NCI-H748 treated with DMSO at 0.1 percent for 48 hours (cell line): Measurements from ENCODE around the gene ZFP14.
"Not testable (repeated sequence)": the region's sequence is repeated elsewhere in the genome, so short reads cannot be mapped to it uniquely, and the experiment has no call there.

Source experiments
- DNase-seq: peaks from one replicate; lab custom pipeline; 2025; lab: John Stamatoyannopoulos, UW

Gene ZFP14

DNA sequence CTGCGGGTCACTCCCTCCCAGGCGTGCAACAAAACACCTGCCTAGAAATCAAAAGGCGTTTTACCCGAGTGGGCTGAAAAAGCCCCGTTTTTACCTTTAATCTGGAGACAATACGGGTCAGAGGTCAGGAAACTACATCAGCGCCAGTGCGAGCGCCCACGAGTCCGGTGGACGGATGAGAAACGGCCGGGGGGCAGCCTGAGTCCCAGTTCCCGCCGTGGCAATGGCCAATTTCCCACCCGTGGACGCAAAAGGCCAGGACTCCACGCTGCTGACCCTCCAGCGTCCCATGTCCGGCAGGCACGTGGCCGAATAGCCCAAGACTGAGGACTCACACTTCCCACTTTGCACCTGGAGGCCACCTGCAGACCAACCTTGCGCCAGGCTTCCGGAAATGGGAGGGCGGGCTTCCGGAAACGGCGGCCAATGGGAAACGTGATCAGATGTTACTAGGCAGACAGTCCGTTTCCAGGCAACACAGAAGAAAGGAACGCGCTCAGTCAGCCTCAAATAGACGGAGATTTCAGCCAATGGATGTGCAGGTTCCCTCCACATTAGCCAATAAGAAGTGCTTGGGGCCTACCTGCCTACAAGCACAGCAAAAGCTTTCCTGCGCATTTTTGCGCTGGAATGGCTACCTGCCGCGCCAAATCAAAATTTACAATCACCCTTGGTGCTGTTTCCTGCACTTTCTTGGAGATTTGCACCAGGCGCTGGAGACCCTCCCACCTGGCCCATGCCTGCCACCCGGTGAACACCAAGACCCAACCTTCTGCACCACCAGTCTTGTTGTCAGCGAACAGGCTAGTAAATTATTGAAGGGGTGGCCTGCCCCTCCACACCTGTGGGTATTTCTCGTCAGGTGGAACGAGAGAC lies 47.4 kb downstream of the ZFP14 start:
- DNase-seq, result peak; percentile 41

DNA sequence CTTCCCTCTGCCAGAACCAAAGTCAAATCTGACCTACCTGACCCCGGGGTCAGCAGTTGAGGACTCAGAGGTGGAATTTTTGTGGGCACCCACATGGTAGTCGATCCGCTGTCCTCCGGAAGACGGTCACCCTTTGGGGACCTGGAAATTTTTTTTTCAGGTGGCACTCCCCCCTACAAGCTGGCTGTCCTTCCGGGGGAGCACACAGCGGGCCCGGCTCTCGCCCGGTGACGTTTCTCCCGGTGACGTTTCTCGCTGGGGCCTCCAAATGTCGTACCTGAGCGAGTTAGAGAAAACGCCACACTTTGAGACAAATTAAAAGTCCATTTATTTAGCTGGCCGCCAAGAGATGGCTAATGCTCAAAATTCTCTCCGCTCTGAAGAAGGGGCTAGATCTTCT lies 48.8 kb downstream of the ZFP14 start:
- DNase-seq, result no peak

DNA sequence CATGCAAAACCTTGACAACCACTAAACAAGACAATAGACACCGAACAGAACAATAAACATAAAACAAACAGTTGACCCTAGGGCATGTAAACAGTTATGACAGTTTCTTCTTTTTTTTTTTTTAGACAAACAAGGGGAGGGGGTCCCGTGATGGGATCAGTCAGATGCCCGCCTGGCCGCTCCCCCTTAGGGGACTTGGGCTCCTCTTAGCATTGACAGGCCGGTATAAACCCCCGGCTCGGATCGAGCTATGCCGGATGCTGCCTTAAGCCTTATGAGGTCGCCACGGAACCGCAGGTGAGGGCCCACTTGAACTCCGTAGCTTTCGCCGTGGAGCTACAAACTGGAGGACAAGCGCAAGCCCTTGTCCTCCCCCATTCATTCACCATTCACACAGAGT lies 49.5 kb downstream of the ZFP14 start:
- not testable (repeated sequence) for DNase-seq

DNA sequence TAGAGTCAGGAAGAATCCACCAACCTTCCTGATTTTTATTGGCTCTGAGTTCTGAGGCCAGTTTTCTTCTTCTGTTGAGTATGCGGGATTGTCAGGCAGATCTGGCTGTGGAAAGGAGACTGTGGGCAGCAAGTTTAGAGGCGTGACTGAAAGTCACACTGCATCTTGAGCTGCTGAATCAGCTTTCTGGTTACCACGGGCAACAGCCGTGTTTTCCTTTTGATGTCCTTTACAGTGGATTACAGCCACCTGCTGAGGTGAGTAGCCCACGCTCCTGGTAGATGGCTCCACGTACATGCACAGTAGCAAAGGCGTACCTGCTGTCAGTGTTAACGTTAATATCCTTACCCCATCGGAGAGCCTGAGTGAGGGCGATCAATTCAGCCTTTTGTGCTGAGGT lies 52.4 kb downstream of the ZFP14 start:
- DNase-seq, result not testable (repeated sequence)

DNA sequence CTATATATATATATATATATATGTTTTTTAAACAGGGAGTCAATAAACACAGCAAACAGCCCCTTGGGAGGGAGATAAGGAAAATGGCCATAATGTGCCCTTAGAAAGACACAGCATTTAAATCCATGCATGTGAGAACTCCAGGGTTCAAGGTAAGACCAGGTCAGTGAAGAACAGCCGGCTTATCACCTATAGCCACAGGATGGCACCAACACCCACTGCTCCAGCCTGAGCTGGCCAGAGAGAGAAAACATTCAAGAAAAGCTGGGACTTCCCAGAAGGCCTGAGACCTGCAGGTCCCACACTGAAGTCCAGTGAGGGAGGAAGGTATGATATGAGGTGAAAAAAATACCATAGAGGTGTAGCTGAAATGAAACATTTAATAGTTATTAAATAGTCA lies 63.8 kb downstream of the ZFP14 start:
- not testable (repeated sequence) for DNase-seq

DNA sequence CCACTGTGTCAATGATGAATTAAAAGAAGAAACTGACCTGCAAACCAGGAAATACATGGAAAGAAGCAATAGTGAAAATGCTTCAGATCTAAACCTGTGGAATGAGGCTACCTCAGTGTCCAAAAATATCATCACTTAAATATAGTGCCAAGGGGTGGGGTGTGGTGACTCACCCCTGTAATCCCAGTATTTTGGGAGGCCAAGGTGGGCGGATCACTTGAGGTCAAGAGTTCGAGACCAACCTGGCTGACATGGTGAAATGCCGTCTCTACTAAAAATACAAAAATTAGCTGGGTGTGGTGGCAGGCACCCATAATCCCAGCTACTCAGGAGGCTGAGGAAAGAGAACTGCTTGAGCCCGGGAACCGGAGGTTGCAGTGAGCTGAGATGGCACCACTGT lies 64.9 kb downstream of the ZFP14 start:
- not testable (repeated sequence) for DNase-seq

DNA sequence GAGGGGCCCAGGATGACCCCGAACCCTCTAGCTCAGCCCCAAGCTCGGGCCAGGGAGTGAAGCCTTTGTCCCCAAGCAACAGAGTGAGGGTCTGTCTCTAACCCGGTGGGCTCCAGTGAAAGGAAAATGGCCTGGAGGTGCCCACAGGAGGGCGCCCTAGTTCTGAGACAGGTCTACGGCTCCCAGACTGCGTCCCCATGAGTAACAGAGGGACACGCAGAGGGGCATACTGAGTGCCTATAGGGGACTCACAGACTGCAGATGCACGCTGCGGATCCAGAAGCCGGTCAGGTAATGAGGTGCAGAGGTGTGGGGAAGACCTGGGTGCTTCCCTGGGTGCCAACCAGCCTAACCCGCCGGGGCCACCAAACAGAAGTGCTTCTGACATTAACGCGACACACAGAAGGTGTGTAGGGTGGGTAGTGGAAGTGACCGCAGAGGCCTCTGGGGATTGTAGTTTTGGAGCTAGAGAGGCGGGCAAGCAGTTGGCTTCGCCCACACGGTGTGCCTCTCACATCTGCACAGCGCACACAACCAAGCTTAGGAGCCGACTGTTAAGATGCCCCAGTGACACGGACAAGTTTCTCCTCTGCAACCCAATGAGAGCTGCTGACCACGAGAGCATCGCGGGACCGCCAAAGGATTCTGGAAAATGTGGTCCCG lies 67.8 kb downstream of the ZFP14 start:
- not testable (repeated sequence) for DNase-seq

DNA sequence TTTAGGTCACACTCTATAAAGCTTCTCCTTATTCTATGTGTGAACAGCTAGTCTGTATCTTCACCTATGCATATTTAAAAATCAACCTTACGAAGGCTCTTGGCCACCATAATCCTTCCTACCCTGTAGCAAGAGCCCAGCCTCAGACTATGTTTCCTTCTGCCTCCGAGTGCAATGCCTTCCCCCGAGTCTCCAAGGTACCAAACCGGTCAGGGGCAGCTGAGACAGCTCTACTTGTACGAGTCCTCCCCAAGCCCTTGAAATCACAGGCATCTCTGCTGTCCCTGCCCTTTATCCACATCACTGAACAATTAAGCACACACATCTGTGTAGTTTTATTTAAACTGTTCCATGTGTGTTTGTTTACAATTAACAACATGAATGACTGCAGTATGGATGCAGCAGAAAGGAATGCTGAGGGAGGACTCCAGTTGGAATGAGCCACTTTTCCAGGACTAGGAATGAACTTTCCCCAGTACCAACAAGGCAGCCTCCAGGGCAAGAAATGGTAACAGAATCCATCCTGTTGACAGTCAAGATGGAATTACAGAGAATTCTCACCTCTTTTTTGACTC lies 68.5 kb downstream of the ZFP14 start:
- DNase-seq, result not testable (repeated sequence)

DNA sequence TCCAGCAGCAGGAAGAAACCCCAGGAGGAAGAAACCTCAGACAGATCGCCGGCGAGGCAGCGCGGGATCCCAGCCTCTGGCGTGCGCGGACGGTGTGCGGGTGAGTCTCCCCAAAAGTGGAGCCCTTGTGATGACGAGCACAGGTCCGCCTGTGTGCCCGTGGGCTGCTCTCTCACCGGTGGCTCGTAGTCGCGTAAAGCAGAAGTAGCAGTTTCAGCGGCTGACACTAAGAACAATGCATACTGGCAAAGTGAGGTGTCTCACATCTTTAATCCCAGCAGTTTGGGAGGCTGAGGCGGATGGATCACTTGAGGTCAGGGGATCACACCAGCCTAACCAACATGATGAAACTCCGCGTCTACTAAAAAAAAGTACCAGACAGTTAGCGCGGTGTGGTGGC lies 69.2 kb downstream of the ZFP14 start:
- DNase-seq, result not testable (repeated sequence)

DNA sequence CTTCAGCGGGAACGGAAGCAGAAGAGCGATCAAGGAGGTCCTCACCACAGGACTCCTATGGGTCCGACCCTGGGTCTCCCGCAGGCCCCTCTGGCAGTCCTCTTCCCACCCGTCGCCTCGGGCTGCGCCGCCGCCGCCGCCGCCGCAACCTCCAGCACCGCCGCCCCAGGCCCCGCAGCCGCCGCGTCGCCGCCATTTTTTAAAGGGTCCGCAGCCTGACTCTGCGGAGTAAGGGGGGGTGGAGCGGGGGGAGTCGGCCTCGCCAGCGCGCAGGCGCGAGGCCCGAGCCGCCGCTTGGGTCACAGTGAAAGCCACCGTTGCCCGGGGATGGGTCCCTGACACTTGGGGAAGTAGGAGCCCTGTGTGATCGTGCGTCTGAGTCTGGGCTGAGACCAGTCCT lies 69.7 kb downstream of the ZFP14 start:
- not testable (repeated sequence) for DNase-seq

DNA sequence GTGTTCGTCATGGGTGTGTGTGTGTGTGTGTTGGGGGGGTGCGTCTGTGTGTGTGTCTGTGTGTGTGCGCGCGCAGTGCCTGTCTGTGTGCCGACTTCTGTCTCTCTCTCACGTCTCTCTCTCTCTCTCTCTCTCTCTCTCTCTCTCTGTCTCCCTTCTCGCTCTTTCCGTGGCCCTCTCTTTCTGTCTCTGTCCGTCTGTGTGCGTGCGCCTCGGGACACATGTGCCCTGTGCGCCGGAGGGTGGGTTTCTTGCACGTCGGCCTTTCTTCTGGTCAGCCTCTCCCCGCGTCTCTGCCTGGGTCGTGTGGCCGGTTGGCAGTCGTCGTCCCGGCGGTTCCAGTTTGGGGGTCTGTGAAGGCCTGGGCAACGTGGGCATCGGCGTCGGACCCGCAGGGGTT lies 86.7 kb downstream of the ZFP14 start:
- DNase-seq, result not testable (repeated sequence)
